ENCODE measurements around the gene PRR5L.

The PRR5L gene

GRCh38 chr11:36300650-36301049 is 4.6 kb downstream of the PRR5L start:
- no peak overlapping the region for H3K27ac ChIP-seq
- no peak for TF ChIP-seq ZFX (IDR thresholded peaks at IDR 0.05; ENCODE audit: borderline replicate concordance)
- no peak for TF ChIP-seq CTCF (IDR thresholded peaks at IDR 0.05)

- TF ChIP-seq CTCF (IDR thresholded peaks at IDR 0.05) (no peak), ZFX (IDR thresholded peaks at IDR 0.05; ENCODE audit: borderline replicate concordance) (no peak)
- no peak overlapping the region for H3K27ac ChIP-seq
These were observed 8.3 kb downstream of the PRR5L start for GRCh38 chr11:36304351-36304750.

- TF ChIP-seq CTCF (IDR thresholded peaks at IDR 0.05) (no peak), ZFX (IDR thresholded peaks at IDR 0.05; ENCODE audit: borderline replicate concordance) (no peak)
These were observed 9.0 kb downstream of the PRR5L start for GRCh38 chr11:36305047-36305446.

GRCh38 chr11:36306888-36307287 is 10.8 kb downstream of the PRR5L start:
- H3K27ac ChIP-seq, result no peak overlapping the region
- TF ChIP-seq ZFX (IDR thresholded peaks at IDR 0.05; ENCODE audit: borderline replicate concordance) (no peak), CTCF (IDR thresholded peaks at IDR 0.05) (peak; percentile 46)

More at GRCh38 chr11:36305047-36305446, 9.0 kb downstream of the PRR5L start:
- no peak overlapping the region for H3K27ac ChIP-seq

GRCh38 chr11:36308577-36308976 is 12.5 kb downstream of the PRR5L start:
- TF ChIP-seq CTCF (IDR thresholded peaks at IDR 0.05), result no peak
- no peak for TF ChIP-seq ZFX (IDR thresholded peaks at IDR 0.05; ENCODE audit: borderline replicate concordance)
- H3K27ac ChIP-seq, result no peak overlapping the region

GRCh38 chr11:36309779-36310178 is 13.7 kb downstream of the PRR5L start:
- H3K27ac ChIP-seq, result no peak overlapping the region

More at GRCh38 chr11:36309779-36310178, 13.7 kb downstream of the PRR5L start:
- TF ChIP-seq CTCF (IDR thresholded peaks at IDR 0.05), result no peak
- no peak for TF ChIP-seq ZFX (IDR thresholded peaks at IDR 0.05; ENCODE audit: borderline replicate concordance)

All from 22Rv1 (cell line).